Measurements from ENCODE around the gene NPC1. TPM values are rescaled to one million over a fixed set of nuclear protein-coding genes. Genes with fewer than 3 reads are reported as not detected.
"Not testable (repeated sequence)": the region's sequence is repeated elsewhere in the genome, so short reads cannot be mapped to it uniquely, and the experiment has no call there.

The NPC1 gene
- total RNA-seq, 1 donor = 51.3 TPM

GRCh38 chr18:23563377-23564043 is 22.8 kb downstream of the NPC1 start:
- TF ChIP-seq, protein P1, sequence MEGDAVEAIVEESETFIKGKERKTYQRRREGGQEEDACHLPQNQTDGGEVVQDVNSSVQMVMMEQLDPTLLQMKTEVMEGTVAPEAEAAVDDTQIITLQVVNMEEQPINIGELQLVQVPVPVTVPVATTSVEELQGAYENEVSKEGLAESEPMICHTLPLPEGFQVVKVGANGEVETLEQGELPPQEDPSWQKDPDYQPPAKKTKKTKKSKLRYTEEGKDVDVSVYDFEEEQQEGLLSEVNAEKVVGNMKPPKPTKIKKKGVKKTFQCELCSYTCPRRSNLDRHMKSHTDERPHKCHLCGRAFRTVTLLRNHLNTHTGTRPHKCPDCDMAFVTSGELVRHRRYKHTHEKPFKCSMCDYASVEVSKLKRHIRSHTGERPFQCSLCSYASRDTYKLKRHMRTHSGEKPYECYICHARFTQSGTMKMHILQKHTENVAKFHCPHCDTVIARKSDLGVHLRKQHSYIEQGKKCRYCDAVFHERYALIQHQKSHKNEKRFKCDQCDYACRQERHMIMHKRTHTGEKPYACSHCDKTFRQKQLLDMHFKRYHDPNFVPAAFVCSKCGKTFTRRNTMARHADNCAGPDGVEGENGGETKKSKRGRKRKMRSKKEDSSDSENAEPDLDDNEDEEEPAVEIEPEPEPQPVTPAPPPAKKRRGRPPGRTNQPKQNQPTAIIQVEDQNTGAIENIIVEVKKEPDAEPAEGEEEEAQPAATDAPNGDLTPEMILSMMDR (IDR thresholded peaks at IDR 0.05; ENCODE audit: insufficient read depth, low read length) = no peak
- no peak overlapping the region for H3K4me3 ChIP-seq (ENCODE audit: low read depth, low read length)
- DNase-seq (ENCODE audit: low read depth) = peak; percentile 21

DNA sequence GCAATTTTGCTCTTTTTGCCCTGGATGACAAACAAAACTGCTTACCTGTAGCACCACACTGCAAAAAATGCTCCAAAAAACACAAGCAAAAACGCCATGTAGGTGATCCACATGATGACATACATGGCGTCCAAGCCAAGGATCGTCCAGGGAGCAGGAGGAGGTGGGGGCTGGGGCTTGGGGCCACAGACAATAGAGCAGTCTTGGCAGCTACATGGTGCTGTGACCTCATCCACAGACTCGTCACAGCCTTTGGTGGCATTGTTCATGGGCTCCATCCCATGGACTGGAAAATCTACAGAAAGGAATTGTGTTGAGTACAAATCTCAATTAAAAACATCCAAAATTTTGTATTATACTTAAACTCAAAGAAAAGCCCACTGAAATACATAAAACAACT is 26.1 kb downstream of the NPC1 start:
- TF ChIP-seq, protein P1 (IDR thresholded peaks at IDR 0.05; ENCODE audit: insufficient read depth, low read length) = no peak
- H3K4me3 ChIP-seq (ENCODE audit: low read depth, low read length) = no peak overlapping the region
- no peak for DNase-seq (ENCODE audit: low read depth)

DNA sequence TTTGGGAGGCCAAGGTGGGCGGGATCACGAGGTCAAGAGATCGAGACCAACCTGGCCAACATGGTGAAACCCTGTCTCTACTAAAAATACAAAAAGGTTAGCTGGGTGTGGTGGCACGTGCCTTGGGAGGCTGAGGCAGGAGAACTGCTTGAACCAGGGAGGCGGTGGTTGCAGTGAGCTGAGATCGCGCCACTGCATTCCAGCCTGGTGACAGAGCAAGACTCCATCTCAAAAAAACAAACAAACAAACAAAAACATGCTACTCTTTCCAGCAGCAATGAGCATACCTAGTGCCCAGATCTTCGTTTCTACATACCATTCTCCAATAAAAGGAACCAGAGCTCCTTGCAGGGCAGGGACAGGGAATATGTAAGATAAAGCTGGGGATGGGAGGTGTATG is 28.8 kb downstream of the NPC1 start:
- not testable (repeated sequence) for H3K4me3 ChIP-seq (ENCODE audit: low read depth, low read length); DNase-seq (ENCODE audit: low read depth)

- no peak overlapping the region for H3K4me3 ChIP-seq (ENCODE audit: low read depth, low read length)
- TF ChIP-seq, protein P1 (IDR thresholded peaks at IDR 0.05; ENCODE audit: insufficient read depth, low read length) = no peak
- DNase-seq (ENCODE audit: low read depth) = no peak
These were observed 30.0 kb downstream of the NPC1 start for GRCh38 chr18:23556145-23556780.

- TF ChIP-seq, protein P1 (IDR thresholded peaks at IDR 0.05; ENCODE audit: insufficient read depth, low read length) = no peak
- no peak overlapping the region for H3K4me3 ChIP-seq (ENCODE audit: low read depth, low read length)
- DNase-seq (ENCODE audit: low read depth) = no peak
These were observed 32.4 kb downstream of the NPC1 start for GRCh38 chr18:23553887-23554286.

DNA sequence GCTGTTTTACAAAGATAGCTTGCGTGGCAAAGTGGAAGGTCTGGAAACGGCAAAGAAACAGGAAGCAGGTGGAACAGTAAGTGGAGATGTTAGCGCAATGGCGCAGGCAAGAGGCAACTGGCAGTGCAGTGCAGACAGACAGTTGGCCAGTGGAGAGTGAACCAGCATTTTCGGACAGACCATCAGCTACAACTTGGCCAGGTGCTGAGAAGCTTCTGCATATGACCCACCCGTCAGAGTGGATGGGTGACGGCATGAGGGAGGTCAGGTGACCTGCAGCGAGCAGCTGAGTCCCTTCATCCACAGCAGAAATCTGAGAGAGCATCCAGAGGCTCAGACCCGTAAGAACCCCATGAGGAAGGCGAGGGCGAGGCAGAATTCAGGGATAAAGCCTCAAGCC is 33.8 kb downstream of the NPC1 start:
- no peak overlapping the region for H3K4me3 ChIP-seq (ENCODE audit: low read depth, low read length)
- no peak for DNase-seq (ENCODE audit: low read depth)
- TF ChIP-seq, protein P1 (IDR thresholded peaks at IDR 0.05; ENCODE audit: insufficient read depth, low read length) = no peak

- TF ChIP-seq, protein P1 (IDR thresholded peaks at IDR 0.05; ENCODE audit: insufficient read depth, low read length) = no peak
- no peak overlapping the region for H3K4me3 ChIP-seq (ENCODE audit: low read depth, low read length)
- no peak for DNase-seq (ENCODE audit: low read depth)
These were observed 34.3 kb downstream of the NPC1 start for GRCh38 chr18:23551978-23552377.

Measured in fibroblast of the aortic adventitia (primary cell).